ENCODE measurements around the gene RGS7. TPM values are rescaled to one million over a fixed set of nuclear protein-coding genes. Genes with fewer than 3 reads are reported as not detected.
"Not testable (repeated sequence)": the region's sequence is repeated elsewhere in the genome, so short reads cannot be mapped to it uniquely, and the experiment has no call there.

The RGS7 gene
- total and polyA plus RNA-seq, 10 donors, result 0.09 to 1.8 (median 0.72) TPM; not detected in 1

- Histone ChIP-seq H3K4me3 (no peak overlapping the region), H3K9me3 (no peaks in the 10 kb centered on the region), H3K27ac (no peak overlapping the region), H3K27me3 (replicated peaks in 1 of 7) (no peaks in the 10 kb centered on the region), H3K4me1 (no peaks in the 10 kb centered on the region), H3K36me3 (no peaks in the 10 kb centered on the region)
- TF ChIP-seq CTCF (IDR thresholded peaks at IDR 0.05 in 8 of 11, conservative IDR thresholded peaks at IDR 0.05 in 3 of 11), result no peak
- TF ChIP-seq POLR2AphosphoS5 (IDR thresholded peaks at IDR 0.05), result no peak
- no peak for TF ChIP-seq POLR2A (IDR thresholded peaks at IDR 0.05)
- intact Hi-C loops (cut with DNase I; ENCODE audit: low total_unique reads), result no loop called here
- DNase-seq, result no peak
Measured at GRCh38 chr1:240739139-240739538, 617.9 kb downstream of the RGS7 start.

DNA sequence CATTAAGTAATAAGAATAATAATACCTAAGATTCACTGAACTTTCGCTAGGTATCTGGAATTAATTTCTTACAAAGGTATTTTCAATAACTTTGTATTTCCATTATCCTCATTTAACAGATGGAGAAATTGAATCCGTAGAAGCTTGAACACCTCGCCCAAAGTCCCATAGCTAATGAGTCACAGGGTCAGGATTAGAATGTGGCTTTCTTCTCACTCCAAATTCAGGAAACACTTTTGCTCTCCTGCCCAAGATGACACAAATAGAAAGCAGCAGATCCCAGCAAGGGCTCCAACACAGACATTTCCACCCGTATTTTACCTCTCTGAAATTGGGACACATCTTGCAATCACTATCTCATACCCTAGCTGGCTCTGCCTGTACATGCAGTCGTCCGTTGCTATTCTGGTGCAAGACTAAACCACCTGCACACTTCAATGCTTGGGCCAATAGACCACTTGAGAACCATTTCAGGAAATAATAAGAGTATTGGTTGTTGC is 619.2 kb downstream of the RGS7 start:
- H3K9me3 ChIP-seq, result no peaks in the 10 kb centered on the region
- no peaks in the 10 kb centered on the region for H3K36me3 ChIP-seq
- no peak overlapping the region for H3K4me3 ChIP-seq
- intact Hi-C loops (cut with DNase I; ENCODE audit: low total_unique reads), result no loop called here
- no peaks in the 10 kb centered on the region for H3K4me1 ChIP-seq
- no peak for DNase-seq
- no peak for TF ChIP-seq CTCF (IDR thresholded peaks at IDR 0.05 in 8 of 11, conservative IDR thresholded peaks at IDR 0.05 in 3 of 11)
- no peak for TF ChIP-seq POLR2AphosphoS5 (IDR thresholded peaks at IDR 0.05)
- TF ChIP-seq POLR2A (IDR thresholded peaks at IDR 0.05), result no peak
- no peak overlapping the region for H3K27ac ChIP-seq
- WGBS, 5 donors, result 75 to 89% (median 84%) methylated on average over 6 of the region's 6 CpGs
- H3K27me3 ChIP-seq (replicated peaks in 1 of 7), result no peaks in the 10 kb centered on the region

- H3K4me3 ChIP-seq, result no peak overlapping the region
- H3K36me3 ChIP-seq, result no peaks in the 10 kb centered on the region
- H3K9me3 ChIP-seq, result no peaks in the 10 kb centered on the region
- WGBS, 5 donors, result 83 to 95% (median 90%) methylated on average over 4 of the region's 4 CpGs
- no peak for TF ChIP-seq POLR2AphosphoS5 (IDR thresholded peaks at IDR 0.05)
- no peak for TF ChIP-seq POLR2A (IDR thresholded peaks at IDR 0.05)
- no peak for TF ChIP-seq CTCF (IDR thresholded peaks at IDR 0.05 in 8 of 11, conservative IDR thresholded peaks at IDR 0.05 in 3 of 11)
- intact Hi-C loops (cut with DNase I; ENCODE audit: low total_unique reads), result no loop called here
- no peaks in the 10 kb centered on the region for H3K27me3 ChIP-seq (replicated peaks in 1 of 7)
- no peak overlapping the region for H3K27ac ChIP-seq
- DNase-seq, result no peak
- H3K4me1 ChIP-seq, result no peaks in the 10 kb centered on the region
Measured at GRCh38 chr1:240737298-240737697, 619.7 kb downstream of the RGS7 start.

GRCh38 chr1:240734705-240735104 is 622.3 kb downstream of the RGS7 start:
- intact Hi-C loops (cut with DNase I; ENCODE audit: low total_unique reads); H3K27me3 ChIP-seq (replicated peaks in 1 of 7); H3K9me3 ChIP-seq; H3K4me1 ChIP-seq; H3K36me3 ChIP-seq; H3K27ac ChIP-seq; H3K4me3 ChIP-seq; DNase-seq: not testable (repeated sequence)
- WGBS, 5 donors, result 65 to 84% (median 77%) methylated on average over 3 of the region's 3 CpGs

GRCh38 chr1:240734001-240734400 is 623.0 kb downstream of the RGS7 start:
- WGBS, 5 donors, result 60 to 81% (median 69%) methylated on average over 3 of the region's 3 CpGs
- intact Hi-C loops (cut with DNase I; ENCODE audit: low total_unique reads), result no loop called here
- TF ChIP-seq POLR2AphosphoS5 (IDR thresholded peaks at IDR 0.05) (no peak), CTCF (IDR thresholded peaks at IDR 0.05 in 8 of 11, conservative IDR thresholded peaks at IDR 0.05 in 3 of 11) (no peak), POLR2A (IDR thresholded peaks at IDR 0.05) (no peak)

More at GRCh38 chr1:240734001-240734400, 623.0 kb downstream of the RGS7 start:
- no peak for DNase-seq
- Histone ChIP-seq H3K36me3 (no peaks in the 10 kb centered on the region), H3K9me3 (no peaks in the 10 kb centered on the region), H3K4me1 (no peaks in the 10 kb centered on the region), H3K4me3 (no peak overlapping the region), H3K27me3 (replicated peaks in 1 of 7) (no peaks in the 10 kb centered on the region), H3K27ac (no peak overlapping the region)
